SK-N-SH treated with all-trans-retinoic acid at 6 μM for 48 hours (cell line): ENCODE results near the gene CD96.

ENCODE experiments used
- ARNTL ChIP-seq: fragments of 450-650 bp; formaldehyde crosslinking; IDR thresholded peaks from 2 replicates; pipeline ENCODE4 v1.5.0; 2020; ENCODE audit warnings: low read depth, mild to moderate bottlenecking, moderate library complexity, borderline replicate concordance
- BACH2 ChIP-seq: fragments of 250-450 bp; sonication (Bioruptor Pico); IDR thresholded peaks from 2 replicates; pipeline ENCODE4 v1.9.0; 2021; ENCODE audit warnings: mild to moderate bottlenecking, borderline replicate concordance
- CREB5 ChIP-seq: fragments of 250-450 bp; sonication (Bioruptor Pico); IDR thresholded peaks from 2 replicates; pipeline ENCODE4 v1.5.1; 2020; ENCODE audit warnings: low read depth, mild to moderate bottlenecking, moderate library complexity
- CSDC2 ChIP-seq: fragments of 250-450 bp; sonication (Bioruptor Pico); IDR thresholded peaks from 2 replicates; pipeline ENCODE4 v1.5.0; 2020; ENCODE audit warnings: mild to moderate bottlenecking, moderate library complexity
- CSRNP3 ChIP-seq: fragments of 250-450 bp; sonication (Bioruptor Pico); IDR thresholded peaks from 2 replicates; pipeline ENCODE4 v1.5.1; 2021; ENCODE audit warnings: mild to moderate bottlenecking, moderate library complexity
- PPARA ChIP-seq: fragments of 250-450 bp; sonication (Bioruptor Pico); IDR thresholded peaks from 2 replicates; pipeline ENCODE4 v1.5.0; 2020; ENCODE audit warnings: mild to moderate bottlenecking, borderline replicate concordance
- SNAI2 ChIP-seq: fragments of 250-450 bp; sonication (Bioruptor Pico); IDR thresholded peaks from 2 replicates; pipeline ENCODE4 v1.5.0; 2020; ENCODE audit warnings: mild to moderate bottlenecking, moderate library complexity
- TSHZ2 ChIP-seq: fragments of 250-450 bp; sonication (Bioruptor Pico); IDR thresholded peaks from 2 replicates; pipeline ENCODE4 v1.5.0; 2020; ENCODE audit warnings: mild to moderate bottlenecking, moderate library complexity
- ZFP30 ChIP-seq: fragments of 450-650 bp; formaldehyde crosslinking; IDR thresholded peaks from 2 replicates; pipeline ENCODE4 v1.5.0; 2022; ENCODE audit warnings: mild to moderate bottlenecking, moderate library complexity
- ZNF565 ChIP-seq: fragments of 450-650 bp; formaldehyde crosslinking; conservative IDR thresholded peaks from 2 replicates; pipeline ENCODE4 v1.5.0; 2020; ENCODE audit warnings: low read depth, mild to moderate bottlenecking, moderate library complexity
- ZNF70 ChIP-seq: fragments of 450-650 bp; formaldehyde crosslinking; IDR thresholded peaks from 2 replicates; pipeline ENCODE4 v1.5.0; 2020; ENCODE audit warnings: mild to moderate bottlenecking, moderate library complexity
- TF ChIP-seq, protein P1 (sequence below): fragments of 250-450 bp; sonication (Bioruptor Pico); IDR thresholded peaks from 2 replicates; pipeline ENCODE4 v1.8.0; 2020; ENCODE audit warnings: mild to moderate bottlenecking, moderate library complexity, borderline replicate concordance
- TF ChIP-seq, protein P2 (sequence below): fragments of 250-450 bp; sonication (Bioruptor Pico); IDR thresholded peaks from 2 replicates; pipeline ENCODE4 v1.8.0; 2021; ENCODE audit warnings: low read depth, mild to moderate bottlenecking, moderate library complexity, borderline replicate concordance

DNA sequence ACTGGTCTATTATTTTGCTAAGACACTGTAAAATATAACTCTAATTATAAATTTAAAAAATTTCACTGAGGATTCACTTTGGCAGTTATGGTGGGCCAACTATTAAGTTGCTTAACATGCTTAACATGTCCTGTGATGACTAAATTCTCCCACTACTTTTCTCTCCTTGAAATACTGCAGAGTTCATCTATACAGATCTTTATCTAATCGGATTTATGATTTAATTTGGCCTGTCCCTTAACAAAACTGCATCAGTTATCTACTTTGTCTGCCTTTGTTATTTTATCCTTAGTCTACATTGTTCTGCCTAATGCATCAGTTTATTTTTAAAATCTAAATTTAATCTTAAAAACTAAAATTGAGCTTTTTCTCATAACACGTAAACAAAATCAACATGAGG, 26.4 kb downstream of the CD96 start:
- TF ChIP-seq, protein P1, sequence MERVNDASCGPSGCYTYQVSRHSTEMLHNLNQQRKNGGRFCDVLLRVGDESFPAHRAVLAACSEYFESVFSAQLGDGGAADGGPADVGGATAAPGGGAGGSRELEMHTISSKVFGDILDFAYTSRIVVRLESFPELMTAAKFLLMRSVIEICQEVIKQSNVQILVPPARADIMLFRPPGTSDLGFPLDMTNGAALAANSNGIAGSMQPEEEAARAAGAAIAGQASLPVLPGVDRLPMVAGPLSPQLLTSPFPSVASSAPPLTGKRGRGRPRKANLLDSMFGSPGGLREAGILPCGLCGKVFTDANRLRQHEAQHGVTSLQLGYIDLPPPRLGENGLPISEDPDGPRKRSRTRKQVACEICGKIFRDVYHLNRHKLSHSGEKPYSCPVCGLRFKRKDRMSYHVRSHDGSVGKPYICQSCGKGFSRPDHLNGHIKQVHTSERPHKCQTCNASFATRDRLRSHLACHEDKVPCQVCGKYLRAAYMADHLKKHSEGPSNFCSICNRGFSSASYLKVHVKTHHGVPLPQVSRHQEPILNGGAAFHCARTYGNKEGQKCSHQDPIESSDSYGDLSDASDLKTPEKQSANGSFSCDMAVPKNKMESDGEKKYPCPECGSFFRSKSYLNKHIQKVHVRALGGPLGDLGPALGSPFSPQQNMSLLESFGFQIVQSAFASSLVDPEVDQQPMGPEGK, result no peak
- no peak for TF ChIP-seq ARNTL (CRISPR knock-in tag)
- no peak for TF ChIP-seq PPARA
- no peak for TF ChIP-seq CSDC2 (CRISPR knock-in tag)
- TF ChIP-seq SNAI2 (CRISPR knock-in tag), result no peak
- no peak for TF ChIP-seq CSRNP3 (CRISPR knock-in tag)
- no peak for TF ChIP-seq TSHZ2 (CRISPR knock-in tag)
- no peak for TF ChIP-seq ZNF565 (CRISPR knock-in tag)
- TF ChIP-seq ZFP30 (CRISPR knock-in tag), result no peak
- no peak for TF ChIP-seq BACH2 (CRISPR knock-in tag)
- TF ChIP-seq CREB5, result no peak
- TF ChIP-seq, protein P2, sequence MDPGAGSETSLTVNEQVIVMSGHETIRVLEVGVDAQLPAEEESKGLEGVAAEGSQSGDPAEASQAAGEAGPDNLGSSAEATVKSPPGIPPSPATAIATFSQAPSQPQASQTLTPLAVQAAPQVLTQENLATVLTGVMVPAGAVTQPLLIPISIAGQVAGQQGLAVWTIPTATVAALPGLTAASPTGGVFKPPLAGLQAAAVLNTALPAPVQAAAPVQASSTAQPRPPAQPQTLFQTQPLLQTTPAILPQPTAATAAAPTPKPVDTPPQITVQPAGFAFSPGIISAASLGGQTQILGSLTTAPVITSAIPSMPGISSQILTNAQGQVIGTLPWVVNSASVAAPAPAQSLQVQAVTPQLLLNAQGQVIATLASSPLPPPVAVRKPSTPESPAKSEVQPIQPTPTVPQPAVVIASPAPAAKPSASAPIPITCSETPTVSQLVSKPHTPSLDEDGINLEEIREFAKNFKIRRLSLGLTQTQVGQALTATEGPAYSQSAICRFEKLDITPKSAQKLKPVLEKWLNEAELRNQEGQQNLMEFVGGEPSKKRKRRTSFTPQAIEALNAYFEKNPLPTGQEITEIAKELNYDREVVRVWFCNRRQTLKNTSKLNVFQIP, result no peak
- no peak for TF ChIP-seq ZNF70 (CRISPR knock-in tag)
